Measurements from ENCODE around the gene CD6.

CD6 gene

GRCh38 chr11:61056571-61056970 is 85.1 kb downstream of the CD6 start:
- Histone ChIP-seq H3K27me3 (ENCODE audit: control insufficient read depth, low read length) (no peaks in the 10 kb centered on the region), H3K79me2 (ENCODE audit: control insufficient read depth, low read length) (no peaks in the 10 kb centered on the region), H3K9me2 (replicated peaks; ENCODE audit: control insufficient read depth, low read length) (no peaks in the 10 kb centered on the region), H3F3A (ENCODE audit: control insufficient read depth, insufficient read depth) (no peaks in the 10 kb centered on the region), H3K36me3 (ENCODE audit: control insufficient read depth, low read length) (no peaks in the 10 kb centered on the region), H3K4me2 (ENCODE audit: low read length) (no peak overlapping the region), H3K4me3 (ENCODE audit: low read length) (no peak overlapping the region), H3K27ac (ENCODE audit: low read depth, low read length) (no peak overlapping the region), H4K20me1 (ENCODE audit: control insufficient read depth, insufficient read depth, low read depth, low read length) (no peaks in the 10 kb centered on the region), H3K4me1 (ENCODE audit: control insufficient read depth, low read length) (peaks cover 26% of the 10 kb centered on the region), H3K9me3 (ENCODE audit: control insufficient read depth, insufficient read depth, low read length) (no peaks in the 10 kb centered on the region)
- TF ChIP-seq EZH2phosphoT487 (IDR thresholded peaks at IDR 0.05; ENCODE audit: borderline replicate concordance, low read length), result no peak
- TF ChIP-seq CTCF (IDR thresholded peaks at IDR 0.05; ENCODE audit: low read depth, low read length, poor library complexity, severe bottlenecking), result no peak

DNA sequence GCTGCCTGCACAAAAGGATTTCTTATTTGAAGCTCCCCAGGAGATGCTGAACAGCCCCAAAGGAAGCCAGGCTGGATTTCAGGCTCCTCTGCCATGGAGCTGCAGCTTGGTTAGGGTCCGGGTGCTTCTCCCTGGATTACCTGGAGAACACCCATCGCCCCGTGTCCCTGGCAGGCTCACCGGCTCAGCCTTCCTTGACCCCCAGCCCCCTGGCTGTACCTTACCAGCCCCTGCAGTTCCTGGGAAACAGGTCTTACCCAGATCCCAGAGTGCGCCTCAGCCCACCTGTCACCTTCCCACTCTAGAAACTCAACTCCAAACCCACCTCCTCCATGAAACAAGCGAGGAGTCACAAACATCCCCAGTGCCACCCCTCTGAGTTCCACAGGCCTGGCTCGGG is 85.5 kb downstream of the CD6 start:
- H3K4me1 ChIP-seq (ENCODE audit: control insufficient read depth, low read length), result peaks cover 30% of the 10 kb centered on the region
- no peak overlapping the region for H3K4me3 ChIP-seq (ENCODE audit: low read length)

GRCh38 chr11:61057615-61058014 is 86.1 kb downstream of the CD6 start:
- Histone ChIP-seq H3K27me3 (ENCODE audit: control insufficient read depth, low read length) (no peaks in the 10 kb centered on the region), H3K79me2 (ENCODE audit: control insufficient read depth, low read length) (no peaks in the 10 kb centered on the region), H4K20me1 (ENCODE audit: control insufficient read depth, insufficient read depth, low read depth, low read length) (no peaks in the 10 kb centered on the region), H3K27ac (ENCODE audit: low read depth, low read length) (no peak overlapping the region), H3K36me3 (ENCODE audit: control insufficient read depth, low read length) (no peaks in the 10 kb centered on the region), H3F3A (ENCODE audit: control insufficient read depth, insufficient read depth) (no peaks in the 10 kb centered on the region), H3K4me2 (ENCODE audit: low read length) (no peak overlapping the region), H3K9me2 (replicated peaks; ENCODE audit: control insufficient read depth, low read length) (no peaks in the 10 kb centered on the region), H3K9me3 (ENCODE audit: control insufficient read depth, insufficient read depth, low read length) (no peaks in the 10 kb centered on the region), H3K4me1 (ENCODE audit: control insufficient read depth, low read length) (peaks cover 35% of the 10 kb centered on the region), H3K4me3 (ENCODE audit: low read length) (no peak overlapping the region)
- no peak for TF ChIP-seq CTCF (IDR thresholded peaks at IDR 0.05; ENCODE audit: low read depth, low read length, poor library complexity, severe bottlenecking)
- no peak for TF ChIP-seq EZH2phosphoT487 (IDR thresholded peaks at IDR 0.05; ENCODE audit: borderline replicate concordance, low read length)

More for the DNA sequence above, 85.5 kb downstream of the CD6 start:
- no peaks in the 10 kb centered on the region for H3K9me3 ChIP-seq (ENCODE audit: control insufficient read depth, insufficient read depth, low read length)
- H4K20me1 ChIP-seq (ENCODE audit: control insufficient read depth, insufficient read depth, low read depth, low read length), result no peaks in the 10 kb centered on the region
- no peak overlapping the region for H3K4me2 ChIP-seq (ENCODE audit: low read length)
- H3K27me3 ChIP-seq (ENCODE audit: control insufficient read depth, low read length), result no peaks in the 10 kb centered on the region
- H3K36me3 ChIP-seq (ENCODE audit: control insufficient read depth, low read length), result no peaks in the 10 kb centered on the region
- no peaks in the 10 kb centered on the region for H3F3A ChIP-seq (ENCODE audit: control insufficient read depth, insufficient read depth)
- no peak overlapping the region for H3K27ac ChIP-seq (ENCODE audit: low read depth, low read length)
- no peak for TF ChIP-seq EZH2phosphoT487 (IDR thresholded peaks at IDR 0.05; ENCODE audit: borderline replicate concordance, low read length)
- TF ChIP-seq CTCF (IDR thresholded peaks at IDR 0.05; ENCODE audit: low read depth, low read length, poor library complexity, severe bottlenecking), result no peak
- H3K9me2 ChIP-seq (replicated peaks; ENCODE audit: control insufficient read depth, low read length), result no peaks in the 10 kb centered on the region
- H3K79me2 ChIP-seq (ENCODE audit: control insufficient read depth, low read length), result no peaks in the 10 kb centered on the region
